A673 (cell line): ENCODE data around the gene TNFAIP2. TPM values are rescaled to one million over a fixed set of nuclear protein-coding genes. Genes with fewer than 3 reads are reported as not detected.

Experiments used
- BruUV-seq: library from RNA; stranded (reverse); fragments of 400-500 nt; replicated peaks from 2 replicates; lab custom pipeline; 2021; lab: Mats Ljungman, UMichigan
- CTCF ChIA-PET: fragments of 300-600 bp; sonication (Branson Sonifier 250); formaldehyde crosslinking; loops from one replicate; lab custom pipeline; 2022; ENCODE audit warnings: antibody characterized with exemption; lab: Charles Lee
- POLR2A ChIA-PET: fragments of 300-600 bp; sonication (Branson Sonifier 250); formaldehyde crosslinking; loops from one replicate; lab custom pipeline; 2022; ENCODE audit warnings: antibody characterized with exemption; ENCODE audit not compliant: low non-redundant PET; lab: Charles Lee
- DNase-seq: peaks from one replicate; pipeline ENCODE4 v3.0.0-alpha.2; 2015; ENCODE audit warnings: low spot score
- H3K27ac ChIP-seq: fragments of 200-600 bp; sonication (generic); 2 replicates; pipeline ENCODE4 v1.5.1; 2016; ENCODE audit warnings: mixed run types, low read depth, mild to moderate bottlenecking, mixed read lengths, antibody characterized with exemption, low read length; ENCODE audit not compliant: poor library complexity, severe bottlenecking
- H3K27me3 ChIP-seq: fragments of 200-600 bp; sonication (generic); replicated peaks from 2 replicates; pipeline ENCODE4 v1.6.1; 2017; ENCODE audit warnings: mixed run types, low read depth, mild to moderate bottlenecking, mixed read lengths, antibody characterized with exemption, low read length; ENCODE audit not compliant: insufficient read depth, poor library complexity
- H3K36me3 ChIP-seq: fragments of 200-600 bp; sonication (generic); 2 replicates; pipeline ENCODE4 v1.6.1; 2016; ENCODE audit warnings: mixed run types, mild to moderate bottlenecking, mixed read lengths, antibody characterized with exemption, low read length; ENCODE audit not compliant: insufficient read depth, poor library complexity, severe bottlenecking
- H3K4me1 ChIP-seq: fragments of 200-600 bp; sonication (generic); 2 replicates; pipeline ENCODE4 v1.6.1; 2017; ENCODE audit warnings: mixed run types, mild to moderate bottlenecking, mixed read lengths, antibody characterized with exemption, low read length; ENCODE audit not compliant: insufficient read depth, poor library complexity, severe bottlenecking
- H3K4me3 ChIP-seq: fragments of 200-600 bp; sonication (generic); 2 replicates; pipeline ENCODE4 v1.5.1; 2016; ENCODE audit warnings: low read depth, mixed run types, mild to moderate bottlenecking, mixed read lengths, low read length; ENCODE audit not compliant: poor library complexity, severe bottlenecking
- H3K9me3 ChIP-seq: fragments of 200-600 bp; sonication (generic); 2 replicates; pipeline ENCODE4 v1.6.1; 2016; ENCODE audit warnings: mixed run types, low read depth, mild to moderate bottlenecking, mixed read lengths, antibody characterized with exemption, low read length; ENCODE audit not compliant: poor library complexity, severe bottlenecking
- CTCF ChIP-seq: fragments of 300-800, 200-600 bp; sonication (generic); conservative IDR thresholded peaks from 2 replicates; pipeline ENCODE4 v1.5.1; 2017; ENCODE audit warnings: low read depth, mild to moderate bottlenecking, antibody characterized with exemption, low read length, moderate library complexity, mixed read lengths
- EZH2 ChIP-seq: fragments of 200-600 bp; sonication (generic); IDR thresholded peaks from 2 replicates; pipeline ENCODE4 v1.6.1; 2017; ENCODE audit warnings: borderline replicate concordance, low read depth, mild to moderate bottlenecking, mixed read lengths, antibody characterized with exemption, low read length; ENCODE audit not compliant: poor library complexity, severe bottlenecking
- intact Hi-C: fragments of 100-400 bp; cut with micrococcal nuclease; formaldehyde crosslinking; loops from one replicate; pipeline ENCODE4 v1.10.0; 2022; ENCODE audit not compliant: unreplicated experiment
- total RNA-seq: library from RNA; stranded (reverse); gene quantifications from 2 replicates; pipeline ENCODE4 v1.2.3, GENCODE V29; 2021

Gene TNFAIP2
- total RNA-seq, 1 experiment from 2014 or later, result 5.5 TPM

GRCh38 chr14:103130965-103131364 is 7.7 kb downstream of the TNFAIP2 start:
- H3K27ac ChIP-seq, result no peak overlapping the region
- no peak overlapping the region for H3K4me3 ChIP-seq
- ChIA-PET CTCF (no interaction called here), POLR2A (no interaction called here)
- H3K4me1 ChIP-seq, result peaks cover 12% of the 10 kb centered on the region
- intact Hi-C loops, result no loop called here
- TF ChIP-seq CTCF (no peak), EZH2 (no peak)
- no peaks in the 10 kb centered on the region for H3K9me3 ChIP-seq
- H3K27me3 ChIP-seq, result no peaks in the 10 kb centered on the region
- BruUV-seq, result no TSS peak
- no peaks in the 10 kb centered on the region for H3K36me3 ChIP-seq
- DNase-seq, result peak; percentile 38

- ChIA-PET CTCF (no interaction called here), POLR2A (no interaction called here)
- TF ChIP-seq EZH2 (no peak), CTCF (no peak)
Observed at GRCh38 chr14:103131580-103131979, 8.3 kb downstream of the TNFAIP2 start.

GRCh38 chr14:103132381-103133209 is 9.3 kb downstream of the TNFAIP2 start:
- H3K27ac ChIP-seq, result no peak overlapping the region
- no TSS peak for BruUV-seq
- DNase-seq, result peak; percentile 71
- TF ChIP-seq CTCF (no peak), EZH2 (no peak)
- no peaks in the 10 kb centered on the region for H3K27me3 ChIP-seq
- intact Hi-C loops, result no loop called here
- H3K9me3 ChIP-seq, result no peaks in the 10 kb centered on the region
- peaks cover 12% of the 10 kb centered on the region for H3K4me1 ChIP-seq
- ChIA-PET POLR2A (no interaction called here), CTCF (no interaction called here)
- H3K36me3 ChIP-seq, result no peaks in the 10 kb centered on the region
- no peak overlapping the region for H3K4me3 ChIP-seq

More at GRCh38 chr14:103131580-103131979, 8.3 kb downstream of the TNFAIP2 start:
- intact Hi-C loops, result no loop called here
- H3K4me3 ChIP-seq, result no peak overlapping the region
- no peak for DNase-seq
- peaks cover 12% of the 10 kb centered on the region for H3K4me1 ChIP-seq
- H3K27ac ChIP-seq, result no peak overlapping the region
- H3K27me3 ChIP-seq, result no peaks in the 10 kb centered on the region
- BruUV-seq, result no TSS peak
- no peaks in the 10 kb centered on the region for H3K36me3 ChIP-seq
- H3K9me3 ChIP-seq, result no peaks in the 10 kb centered on the region
